IPS-NIHi11 (cell line): ENCODE measurements around the gene ZBTB21.

Experiments used
- DNase-seq: peaks from one replicate; pipeline ENCODE4 v3.0.0; 2012; ENCODE audit warnings: mixed read lengths, low spot score

Gene ZBTB21

GRCh38 chr21:41991659-41992058 lies 18.5 kb downstream of the ZBTB21 start:
- DNase-seq = no peak

GRCh38 chr21:41989698-41990097 lies 20.5 kb downstream of the ZBTB21 start:
- no peak for DNase-seq

GRCh38 chr21:41987310-41987709 lies 22.9 kb downstream of the ZBTB21 start:
- no peak for DNase-seq

- no peak for DNase-seq
These were observed 24.3 kb downstream of the ZBTB21 start for GRCh38 chr21:41985662-41986416.

GRCh38 chr21:41983229-41983628 lies 26.9 kb downstream of the ZBTB21 start:
- DNase-seq = no peak

- no peak for DNase-seq
These were observed 29.6 kb downstream of the ZBTB21 start for GRCh38 chr21:41980561-41980960.

- DNase-seq = no peak
These were observed 30.3 kb downstream of the ZBTB21 start for GRCh38 chr21:41979751-41980369.

- no peak for DNase-seq
These were observed 30.8 kb downstream of the ZBTB21 start for GRCh38 chr21:41979335-41979734.

GRCh38 chr21:41977034-41977950 lies 32.9 kb downstream of the ZBTB21 start:
- DNase-seq = no peak

- no peak for DNase-seq
These were observed 33.5 kb downstream of the ZBTB21 start for GRCh38 chr21:41976611-41977010.

GRCh38 chr21:41975391-41976272 lies 34.5 kb downstream of the ZBTB21 start:
- DNase-seq = peak; percentile 77

GRCh38 chr21:41974752-41975053 lies 35.5 kb downstream of the ZBTB21 start:
- no peak for DNase-seq

- peak; percentile 63 for DNase-seq
These were observed 36.1 kb downstream of the ZBTB21 start for GRCh38 chr21:41973861-41974751.

GRCh38 chr21:41973427-41973831 lies 36.7 kb downstream of the ZBTB21 start:
- DNase-seq = no peak

- DNase-seq = no peak
These were observed 37.5 kb downstream of the ZBTB21 start for GRCh38 chr21:41972511-41973205.

GRCh38 chr21:41971891-41972290 lies 38.3 kb downstream of the ZBTB21 start:
- no peak for DNase-seq

GRCh38 chr21:41970751-41971653 lies 39.2 kb downstream of the ZBTB21 start:
- DNase-seq = no peak

GRCh38 chr21:41970106-41970391 lies 40.1 kb downstream of the ZBTB21 start:
- no peak for DNase-seq

- DNase-seq = no peak
These were observed 42.5 kb downstream of the ZBTB21 start for GRCh38 chr21:41967708-41968107.
